GM21723 (cell line): ENCODE measurements around the gene IL21.
A peak's percentile ranks its signal among the peaks of the same experiment; 100 is the strongest.
"Not testable (repeated sequence)": the region's sequence is repeated elsewhere in the genome, so short reads cannot be mapped to it uniquely, and the experiment has no call there.

Experiments
- ATAC-seq: cut with Tn5 transposase; IDR thresholded peaks from one replicate; pipeline ENCODE4 v1.9.1; 2021; ENCODE audit warnings: mild to moderate bottlenecking, moderate library complexity; ENCODE audit not compliant: unreplicated experiment

IL21 gene

GRCh38 chr4:122621016-122621507 is at the start of gene IL21:
IL21 (minus strand) TSS chr4:122621066; CDS start chr4:122621011, 55 bp downstream.
- ATAC-seq, result no peak

- no peak for ATAC-seq
Observed at GRCh38 chr4:122669911-122670738, 49.3 kb upstream of the IL21 start.

- no peak for ATAC-seq
Observed at GRCh38 chr4:122668241-122668640, 47.4 kb upstream of the IL21 start.

GRCh38 chr4:122666527-122667245 is 45.8 kb upstream of the IL21 start:
- ATAC-seq, result no peak

- ATAC-seq, result no peak
Observed at GRCh38 chr4:122665161-122665929, 44.5 kb upstream of the IL21 start.

GRCh38 chr4:122663814-122664610 is 43.1 kb upstream of the IL21 start:
- ATAC-seq, result no peak

- no peak for ATAC-seq
Observed at GRCh38 chr4:122663291-122663690, 42.4 kb upstream of the IL21 start.

- no peak for ATAC-seq
Observed at GRCh38 chr4:122662701-122663100, 41.8 kb upstream of the IL21 start.

GRCh38 chr4:122661176-122662160 is 40.6 kb upstream of the IL21 start:
- ATAC-seq, result no peak

GRCh38 chr4:122658818-122659295 is 38.0 kb upstream of the IL21 start:
- peak; percentile 90 for ATAC-seq

GRCh38 chr4:122658377-122658776 is 37.5 kb upstream of the IL21 start:
- ATAC-seq, result no peak

- ATAC-seq, result no peak
Observed at GRCh38 chr4:122657553-122657952, 36.7 kb upstream of the IL21 start.

GRCh38 chr4:122656583-122656982 is 35.7 kb upstream of the IL21 start:
- ATAC-seq, result not testable (repeated sequence)

GRCh38 chr4:122652379-122652778 is 31.5 kb upstream of the IL21 start:
- no peak for ATAC-seq

GRCh38 chr4:122650148-122650547 is 29.3 kb upstream of the IL21 start:
- ATAC-seq, result no peak

GRCh38 chr4:122647656-122648055 is 26.8 kb upstream of the IL21 start:
- no peak for ATAC-seq

- no peak for ATAC-seq
Observed at GRCh38 chr4:122643257-122643656, 22.4 kb upstream of the IL21 start.

- no peak for ATAC-seq
Observed at GRCh38 chr4:122639181-122639580, 18.3 kb upstream of the IL21 start.

GRCh38 chr4:122636697-122637096 is 15.8 kb upstream of the IL21 start:
- ATAC-seq, result peak; percentile 44
